CD4-positive, alpha-beta T cell treated with Interleukin-1 beta for 1 hour (primary cell): ENCODE data around the gene MRC1.
"Not testable (repeated sequence)": the region's sequence is repeated elsewhere in the genome, so short reads cannot be mapped to it uniquely, and the experiment has no call there.

Source experiments
- DNase-seq, 2 donors: peaks; one replicate each; pipeline ENCODE4 v3.0.0-alpha.2; 2020 to 2022

MRC1 gene

DNA sequence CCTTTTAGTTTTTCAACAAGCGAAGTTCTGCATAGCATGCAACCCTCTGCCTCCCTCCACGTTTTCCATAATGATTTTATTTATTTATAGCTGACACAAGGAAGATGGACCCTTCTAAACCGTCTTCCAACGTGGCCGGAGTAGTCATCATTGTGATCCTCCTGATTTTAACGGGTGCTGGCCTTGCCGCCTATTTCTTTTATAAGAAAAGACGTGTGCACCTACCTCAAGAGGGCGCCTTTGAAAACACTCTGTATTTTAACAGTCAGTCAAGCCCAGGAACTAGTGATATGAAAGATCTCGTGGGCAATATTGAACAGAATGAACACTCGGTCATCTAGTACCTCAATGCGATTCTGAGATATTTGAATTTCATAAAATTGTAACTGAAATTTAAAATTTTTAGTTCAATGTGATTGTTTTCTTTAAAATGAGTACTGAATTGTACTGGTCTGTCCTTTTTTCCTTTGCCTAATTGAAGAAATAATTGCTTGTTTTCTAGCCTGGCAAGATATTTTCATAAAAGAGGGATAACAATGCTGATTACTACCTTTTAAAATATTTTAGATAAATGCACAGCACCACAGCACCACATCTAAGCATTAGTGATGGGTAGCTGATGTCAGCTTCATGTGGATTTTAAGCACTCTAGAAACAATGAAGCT lies 101.1 kb downstream of the MRC1 start:
- no peak for DNase-seq

DNA sequence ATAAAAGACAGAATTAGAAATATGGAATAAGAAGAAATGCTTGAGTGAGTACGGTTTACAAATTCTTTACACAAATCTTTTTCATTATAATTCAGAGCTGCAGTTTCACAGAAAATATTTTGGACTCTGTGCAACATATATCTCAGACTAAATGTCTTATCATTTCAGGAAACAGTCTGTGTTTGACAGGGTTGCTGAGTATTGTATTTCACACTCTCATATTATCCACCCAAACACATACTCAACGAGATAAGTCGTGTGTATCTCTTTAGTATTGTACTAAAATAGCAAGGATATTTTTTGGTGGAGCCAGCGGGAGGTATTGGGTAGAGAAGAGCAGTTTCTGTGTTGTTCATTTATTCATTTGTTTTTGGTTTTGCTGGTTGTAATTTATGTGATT lies 103.6 kb downstream of the MRC1 start:
- no peak for DNase-seq

DNA sequence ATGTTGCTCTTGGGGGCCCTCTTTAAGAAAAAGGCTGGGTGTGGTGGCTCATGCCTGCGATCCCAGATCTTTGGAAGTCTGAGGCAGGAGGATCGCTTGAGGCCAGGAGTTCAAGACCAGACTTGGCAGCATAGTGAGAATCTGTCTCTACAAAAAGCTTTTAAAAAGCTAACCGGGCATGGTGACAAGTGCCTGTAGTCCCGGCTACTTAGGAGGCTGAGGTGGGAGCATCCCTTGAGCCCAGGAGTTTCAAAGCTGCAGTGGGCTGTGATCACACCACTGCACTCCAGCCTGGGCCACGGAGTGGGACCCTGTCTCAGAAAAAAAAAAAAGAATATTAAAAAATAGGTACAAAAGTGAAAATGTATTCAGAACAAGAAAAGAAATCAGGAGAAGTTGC lies 104.5 kb downstream of the MRC1 start:
- DNase-seq = no peak

DNA sequence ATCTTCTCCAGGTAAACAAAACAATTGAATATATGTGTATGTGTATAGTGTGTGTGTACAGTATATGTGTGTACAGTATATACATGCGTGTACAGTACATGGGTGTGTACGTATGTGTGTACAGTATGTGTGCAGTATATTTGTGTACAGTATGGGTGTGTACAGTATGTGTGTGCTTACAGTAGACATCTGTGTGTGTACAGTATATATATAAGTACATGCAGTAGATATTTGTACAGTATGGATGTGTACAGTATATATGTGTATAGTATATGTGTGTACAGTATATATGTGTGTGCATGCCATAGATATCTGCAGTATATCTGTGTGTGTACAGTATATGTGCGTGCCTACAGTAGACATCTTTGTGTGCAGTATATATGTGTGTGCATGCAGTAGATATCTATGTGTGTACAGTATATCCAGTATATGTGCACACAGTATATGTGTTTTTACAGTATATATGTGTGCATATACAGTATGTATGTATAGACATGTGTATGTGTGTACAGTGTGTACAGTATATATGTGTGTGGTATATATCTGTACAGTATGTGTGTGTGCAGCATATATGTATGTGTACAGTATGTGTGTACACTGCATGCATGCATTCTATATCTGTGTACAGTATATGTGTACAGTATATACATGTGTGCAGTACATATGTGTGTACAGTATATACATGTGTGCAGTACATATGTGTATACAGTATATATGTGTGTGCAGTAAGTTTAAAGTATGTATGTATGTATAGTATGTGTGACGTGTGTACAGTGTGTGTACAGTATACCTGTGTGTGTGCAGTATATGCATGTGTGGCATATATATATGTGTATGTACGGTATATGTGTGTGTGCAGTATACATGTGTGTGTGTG lies 105.3 kb downstream of the MRC1 start:
- DNase-seq = no peak

DNA sequence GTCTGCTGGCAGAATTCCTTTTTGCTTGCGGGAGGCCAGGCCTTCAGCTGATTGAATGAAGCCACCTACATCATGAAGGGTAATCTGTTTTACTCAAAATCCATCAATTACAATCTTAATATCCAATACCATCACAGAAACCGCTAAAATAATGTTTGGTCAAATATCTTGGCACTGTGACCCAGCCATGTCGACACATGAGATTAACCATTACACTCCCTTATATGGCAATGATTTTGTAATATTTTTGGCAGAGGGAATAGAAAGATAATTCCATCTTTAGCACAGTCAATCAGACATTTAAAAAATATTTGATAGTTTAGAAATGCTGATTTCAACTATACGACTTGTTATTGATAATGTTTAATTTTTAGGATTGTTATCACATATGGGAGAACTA lies 106.0 kb downstream of the MRC1 start:
- DNase-seq = no peak

DNA sequence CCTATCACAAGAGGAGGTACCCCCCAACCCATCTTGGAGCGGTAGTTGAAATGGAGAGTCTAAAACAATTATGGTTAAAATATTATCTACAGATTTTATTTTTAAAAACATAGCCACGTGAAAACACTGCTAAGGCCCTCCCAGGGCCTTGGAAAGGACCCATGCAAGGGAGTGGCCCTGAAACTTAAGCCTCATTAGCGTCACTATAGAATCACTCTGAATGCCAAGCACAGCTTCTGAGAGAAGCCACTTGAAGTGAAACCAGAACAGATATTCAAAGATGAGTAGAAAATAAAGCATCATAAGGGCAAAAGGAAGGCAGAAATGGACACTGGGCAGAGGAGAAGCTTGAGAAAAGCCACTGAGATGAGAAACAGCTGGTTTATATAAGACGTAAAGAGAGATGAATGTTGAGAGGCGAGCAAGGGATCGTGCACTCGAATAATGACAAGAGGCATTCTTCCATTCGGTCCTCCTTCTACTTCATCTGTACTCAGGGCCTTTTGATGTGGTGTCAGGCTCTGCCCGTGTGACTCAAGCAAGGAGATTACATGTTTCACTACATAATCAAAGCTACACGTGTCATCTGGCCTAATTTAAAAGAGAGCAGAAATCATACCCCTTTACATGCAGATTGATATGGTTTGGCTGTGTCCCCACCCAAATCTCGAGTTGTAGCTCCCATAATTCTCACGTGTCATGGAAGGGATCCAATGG lies 109.2 kb downstream of the MRC1 start:
- DNase-seq = no peak

DNA sequence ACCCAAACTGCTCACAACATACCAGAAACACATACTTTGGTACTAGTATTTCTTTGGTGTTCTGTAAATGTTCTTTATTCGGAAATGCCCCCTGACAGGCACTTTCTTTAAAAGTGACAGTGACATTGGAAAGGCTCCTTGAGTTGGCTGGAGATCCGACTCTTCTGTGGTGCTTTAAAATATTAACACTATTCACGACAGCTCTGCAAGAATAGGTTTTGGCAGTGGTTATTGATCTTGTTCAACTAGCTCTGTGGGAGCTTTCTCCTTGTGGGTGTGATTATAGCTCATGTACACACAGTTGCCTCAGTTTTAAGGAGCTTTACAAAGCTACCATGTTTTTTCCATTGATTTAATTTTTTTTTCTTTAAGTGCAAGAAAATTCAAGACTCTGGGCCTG lies 112.2 kb downstream of the MRC1 start:
- DNase-seq = no peak

DNA sequence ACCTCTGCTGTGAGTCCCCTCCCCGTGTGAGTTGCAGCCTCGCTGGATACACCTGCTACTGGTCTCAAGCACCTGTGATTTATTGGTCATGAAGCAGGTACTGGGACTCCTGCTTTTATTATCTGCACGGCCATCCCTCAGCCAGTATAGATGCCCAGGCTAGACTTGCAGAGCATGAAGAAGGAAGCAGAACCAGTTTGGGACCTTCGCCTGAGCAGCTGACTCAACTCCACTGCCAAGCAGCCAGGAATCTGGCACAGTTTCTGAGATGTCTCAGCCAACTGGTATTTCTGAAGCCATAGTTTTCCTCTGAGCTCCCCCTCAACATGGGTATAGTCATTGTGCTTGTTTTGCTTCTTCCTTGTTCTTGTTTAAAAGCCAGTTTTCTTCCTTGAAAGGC lies 114.6 kb downstream of the MRC1 start:
- no peak for DNase-seq

DNA sequence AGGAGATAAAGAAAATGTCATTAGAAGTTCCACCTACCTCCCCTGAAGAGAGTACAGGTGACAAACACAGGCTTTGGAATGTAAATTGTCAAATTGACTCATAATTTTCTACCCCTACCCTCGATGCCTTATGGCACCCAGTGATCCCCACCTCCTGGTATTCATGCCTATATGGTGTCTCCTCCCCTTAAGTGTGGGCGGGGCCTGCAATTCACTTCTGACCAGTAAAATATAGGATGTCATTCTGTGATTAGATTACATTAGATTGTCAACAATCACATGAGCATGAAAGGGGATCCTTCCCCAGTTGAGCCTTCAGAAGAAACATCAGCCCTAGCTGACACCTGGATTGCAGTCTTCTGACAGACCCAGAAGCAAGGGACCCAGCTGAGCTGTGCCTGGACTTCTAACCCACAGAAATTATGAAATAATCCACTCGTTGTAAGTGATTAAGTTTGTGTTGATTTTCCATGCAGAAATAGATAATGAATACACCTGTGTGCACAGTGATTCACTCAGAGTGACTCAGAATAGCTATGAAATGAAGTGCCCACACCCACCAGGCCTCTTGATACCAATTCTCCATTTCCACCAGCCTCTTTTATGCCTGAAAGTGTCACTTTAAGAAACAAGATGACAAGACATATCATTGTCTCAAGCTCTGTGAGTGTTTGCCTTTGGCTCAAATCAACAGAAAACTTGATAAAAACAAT lies 134.0 kb downstream of the MRC1 start:
- DNase-seq = no peak

DNA sequence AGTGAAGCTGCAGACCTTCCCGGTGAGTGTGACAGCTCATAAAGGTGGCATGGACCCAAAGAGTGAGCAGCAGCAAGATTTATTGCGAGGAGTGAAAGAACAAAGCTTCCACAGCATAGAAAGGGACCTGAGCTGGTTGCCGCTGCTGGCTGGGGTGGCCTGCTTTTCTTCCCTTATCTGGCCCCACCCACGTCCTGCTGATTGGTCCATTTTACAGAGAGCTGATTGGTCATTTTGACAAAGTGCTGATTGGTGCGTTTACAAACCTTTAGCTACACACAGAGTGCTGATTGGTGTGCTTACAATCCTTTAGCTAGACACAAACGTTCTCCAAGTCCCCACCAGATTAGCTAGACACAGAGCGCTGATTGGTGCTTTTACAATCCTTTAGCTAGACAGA lies 141.1 kb downstream of the MRC1 start:
- DNase-seq = not testable (repeated sequence)

DNA sequence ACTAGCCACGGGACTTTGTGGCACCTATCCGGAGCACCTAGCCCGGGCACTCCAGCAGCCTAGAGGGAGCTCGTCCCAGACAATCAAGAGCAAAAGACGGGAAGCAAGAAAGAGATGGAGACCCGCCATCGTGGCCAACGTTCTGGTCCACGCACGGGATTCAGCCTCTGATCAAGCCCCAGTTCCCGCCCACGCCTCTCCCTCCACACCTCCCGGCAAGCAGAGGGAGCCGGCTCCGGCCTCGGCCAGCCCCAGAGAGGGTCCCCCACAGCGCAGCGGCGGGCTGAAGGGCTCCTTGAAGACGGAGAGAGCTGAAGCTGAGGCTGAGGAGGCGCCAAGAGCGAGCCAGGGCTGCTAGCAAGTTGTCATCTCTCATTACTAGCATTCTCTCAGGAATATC lies 141.6 kb downstream of the MRC1 start:
- DNase-seq = no peak

DNA sequence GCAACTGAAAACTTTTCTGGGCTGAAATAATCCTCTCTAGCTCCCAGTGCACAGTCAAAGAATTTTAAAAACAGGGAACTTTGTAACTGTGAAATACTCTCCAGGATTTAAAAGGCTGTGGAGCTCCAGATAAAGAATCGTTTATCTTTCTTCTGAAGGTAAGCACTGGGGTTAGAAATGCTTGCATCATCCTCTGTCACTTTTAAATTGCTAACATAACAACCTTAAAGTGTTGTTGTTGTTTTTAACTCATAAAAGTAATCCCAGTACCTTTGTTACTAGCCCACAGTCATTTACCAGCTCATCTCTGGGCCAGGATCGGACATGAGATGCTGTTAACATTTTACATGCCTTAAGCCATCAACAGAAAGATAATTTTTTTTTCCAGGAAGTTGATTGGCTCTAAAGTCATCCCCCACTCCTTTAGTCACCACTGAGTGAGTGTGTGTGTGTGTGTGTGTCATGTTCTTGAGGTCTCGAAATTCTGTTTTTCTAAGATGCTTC lies 142.8 kb downstream of the MRC1 start, which contains the start of gene SLC39A12:
Gene SLC39A12, plus strand, starts transcription at position 51 of the 504 bp plus-strand sequence. CDS start 1,359 bp downstream, outside the sequence.
- DNase-seq = no peak

DNA sequence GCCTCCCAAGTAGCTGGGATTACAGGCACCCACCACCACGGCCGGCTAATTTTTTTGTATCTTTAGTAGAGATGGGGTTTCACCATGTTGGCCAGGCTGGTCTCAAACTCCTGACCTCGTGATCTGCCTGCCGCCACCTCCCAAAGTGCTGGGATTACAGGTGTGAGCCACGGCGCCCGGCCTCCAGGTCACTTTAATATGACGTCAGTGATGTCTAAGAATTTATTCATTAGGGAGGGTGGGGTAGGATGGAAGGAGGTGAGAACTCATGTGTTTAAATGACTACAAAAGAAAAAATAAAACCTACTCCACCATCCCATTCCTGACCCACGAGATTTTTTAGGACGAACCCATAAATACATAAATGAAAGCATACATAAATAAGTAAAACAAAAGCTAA lies 145.2 kb downstream of the MRC1 start:
- DNase-seq = not testable (repeated sequence)

DNA sequence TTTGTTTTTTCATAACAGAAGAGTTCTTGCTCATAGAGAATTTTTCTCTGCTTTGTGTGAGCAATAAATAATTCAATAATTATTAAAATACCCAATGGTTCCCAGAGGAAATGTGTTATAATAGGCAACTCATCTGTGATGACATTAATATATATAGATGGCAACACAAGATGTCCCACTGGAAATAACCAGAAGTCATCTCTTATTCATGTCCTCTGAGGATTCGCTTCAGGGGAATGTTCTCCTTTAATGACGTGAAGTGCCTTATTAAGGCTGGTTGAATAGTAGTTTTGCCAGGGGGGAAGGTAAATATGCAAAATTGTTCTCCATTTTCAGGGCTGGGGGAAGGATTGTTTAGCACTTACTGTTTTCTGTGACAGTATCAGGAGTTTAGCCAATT lies 145.7 kb downstream of the MRC1 start:
- DNase-seq = no peak

DNA sequence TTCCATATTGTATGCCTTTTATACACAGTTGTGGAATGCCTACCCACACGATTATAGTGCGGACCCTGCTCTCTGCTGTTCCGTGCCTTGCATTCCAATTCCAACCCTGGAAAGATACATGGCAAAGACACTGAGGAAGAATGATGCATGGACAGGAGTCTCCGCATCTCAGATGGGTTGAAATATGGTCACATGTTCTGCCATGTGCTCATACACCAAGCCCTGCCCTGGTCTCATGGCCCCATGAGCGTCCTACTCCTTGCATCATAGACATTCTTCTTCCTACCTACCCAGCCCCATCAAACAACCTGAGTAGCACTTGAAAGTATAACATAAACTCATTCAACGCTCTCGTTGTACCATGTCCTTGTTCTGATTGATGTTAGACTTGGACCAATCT lies 148.9 kb downstream of the MRC1 start:
- no peak for DNase-seq

DNA sequence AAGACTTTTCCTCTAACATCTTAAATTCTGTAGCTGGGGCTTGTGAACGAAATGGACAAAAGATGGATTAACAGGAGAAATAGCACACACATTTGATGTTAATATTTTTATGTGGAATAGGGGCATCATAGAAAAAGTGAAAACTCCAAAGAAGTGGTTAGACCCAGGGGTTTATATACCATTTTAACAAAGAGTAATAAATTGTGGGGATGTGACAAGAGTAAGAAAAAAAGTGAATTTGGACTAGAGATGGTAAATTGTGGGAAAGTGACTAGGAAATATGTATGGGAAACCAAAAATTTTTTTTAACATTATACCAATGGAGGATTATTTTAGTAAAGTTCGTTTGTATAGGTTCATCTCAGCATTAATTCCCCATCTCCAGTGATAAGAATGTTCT lies 150.7 kb downstream of the MRC1 start:
- no peak for DNase-seq
